Calu3 (cell line): ENCODE data around the gene KIF23. TPM values are rescaled to one million over a fixed set of nuclear protein-coding genes. Genes with fewer than 3 reads are reported as not detected.

ENCODE experiments used
- BruUV-seq: library from RNA; stranded (reverse); fragments of 400-500 nt; replicated peaks from 2 replicates; lab custom pipeline; 2021; lab: Mats Ljungman, UMichigan
- CTCF ChIA-PET: fragments of 300-600 bp; sonication (Branson Sonifier 250); formaldehyde crosslinking; loops from one replicate; lab custom pipeline; 2022; ENCODE audit warnings: antibody characterized with exemption; lab: Charles Lee
- DNase-seq: peaks from one replicate; pipeline ENCODE4 v3.0.0; 2022
- H3K27ac Mint-ChIP-seq: one replicate; pipeline ENCODE4 v1.8.0; 2022; ENCODE audit warnings: mixed read lengths; ENCODE audit not compliant: unreplicated experiment
- H3K27me3 Mint-ChIP-seq: one replicate; pipeline ENCODE4 v1.8.0; 2022; ENCODE audit warnings: mixed read lengths; ENCODE audit not compliant: unreplicated experiment
- H3K36me3 Mint-ChIP-seq: one replicate; pipeline ENCODE4 v1.8.0; 2022; ENCODE audit warnings: mild to moderate bottlenecking, moderate library complexity, mixed read lengths; ENCODE audit not compliant: insufficient read depth, unreplicated experiment
- H3K4me1 Mint-ChIP-seq: one replicate; pipeline ENCODE4 v1.8.0; 2022; ENCODE audit warnings: mild to moderate bottlenecking, low read depth, mixed read lengths; ENCODE audit not compliant: unreplicated experiment
- H3K4me3 Mint-ChIP-seq: one replicate; pipeline ENCODE4 v1.8.0; 2022; ENCODE audit warnings: mild to moderate bottlenecking, low read depth, moderate library complexity, mixed read lengths; ENCODE audit not compliant: unreplicated experiment
- H3K9me3 Mint-ChIP-seq: one replicate; pipeline ENCODE4 v1.8.0; 2022; ENCODE audit warnings: low read depth, mixed read lengths; ENCODE audit not compliant: unreplicated experiment
- CTCF ChIP-seq: fragments of 200-600 bp; IDR thresholded peaks from one replicate; pipeline ENCODE4 v1.8.0; 2022; ENCODE audit warnings: antibody characterized with exemption; ENCODE audit not compliant: unreplicated experiment
- intact Hi-C: fragments of 100-400 bp; cut with micrococcal nuclease; formaldehyde crosslinking; loops from one replicate; pipeline ENCODE4 v1.10.0; 2022; ENCODE audit not compliant: unreplicated experiment
- total RNA-seq: library from RNA; stranded (reverse); gene quantifications from 2 replicates; pipeline ENCODE4 v1.2.3, GENCODE V29; 2022

KIF23 gene
- total RNA-seq, 1 experiment from 2014 or later = 108 TPM

GRCh38 chr15:69435985-69436384 is 21.8 kb downstream of the KIF23 start:
- peaks cover 8% of the 10 kb centered on the region for H3K4me1 Mint-ChIP-seq

GRCh38 chr15:69436951-69437350 is 22.8 kb downstream of the KIF23 start:
- Mint-ChIP-seq H3K4me3 (no peak overlapping the region), H3K36me3 (peaks cover 66% of the 10 kb centered on the region), H3K27ac (no peak overlapping the region), H3K9me3 (no peaks in the 10 kb centered on the region), H3K4me1 (peaks cover 4% of the 10 kb centered on the region), H3K27me3 (no peaks in the 10 kb centered on the region)
- DNase-seq = no peak
- BruUV-seq = no TSS peak
- intact Hi-C loops = no loop called here
- no peak for TF ChIP-seq CTCF
- CTCF ChIA-PET = interaction anchor here (0.7 kb wide), 1 partner anchor 875 kb away, joined by 4 read pairs; no protein-coding TSS in a partner anchor

More at GRCh38 chr15:69435985-69436384, 21.8 kb downstream of the KIF23 start:
- no peak overlapping the region for H3K27ac Mint-ChIP-seq
- peaks cover 58% of the 10 kb centered on the region for H3K36me3 Mint-ChIP-seq
- no peak for TF ChIP-seq CTCF
- no peaks in the 10 kb centered on the region for H3K27me3 Mint-ChIP-seq
- intact Hi-C loops = no loop called here
- H3K9me3 Mint-ChIP-seq = no peaks in the 10 kb centered on the region
- no peak overlapping the region for H3K4me3 Mint-ChIP-seq
- CTCF ChIA-PET = no interaction called here
- BruUV-seq = no TSS peak
- no peak for DNase-seq

DNA sequence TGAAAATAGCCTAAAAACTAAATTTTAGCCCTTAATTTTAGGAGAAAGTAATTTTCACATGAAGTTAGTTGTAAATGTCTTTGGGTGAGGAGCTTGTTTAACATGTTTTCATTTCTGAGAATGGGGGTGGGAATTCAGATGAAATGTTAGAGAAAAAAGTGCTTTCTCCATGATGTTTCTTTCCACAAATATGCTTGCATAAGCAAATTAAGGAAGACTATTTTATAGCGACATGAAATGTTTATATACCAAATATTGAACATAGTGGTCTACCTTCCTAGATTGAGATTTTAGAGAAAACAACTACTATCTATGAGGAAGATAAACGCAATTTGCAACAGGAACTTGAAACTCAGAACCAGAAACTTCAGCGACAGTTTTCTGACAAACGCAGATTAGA is 25.5 kb downstream of the KIF23 start:
- TF ChIP-seq CTCF = no peak
- Mint-ChIP-seq H3K4me1 (no peaks in the 10 kb centered on the region), H3K36me3 (peaks cover 73% of the 10 kb centered on the region), H3K27me3 (no peaks in the 10 kb centered on the region), H3K27ac (no peak overlapping the region), H3K9me3 (no peaks in the 10 kb centered on the region), H3K4me3 (no peak overlapping the region)
- intact Hi-C loops = no loop called here
- BruUV-seq = no TSS peak
- no peak for DNase-seq
- CTCF ChIA-PET = no interaction called here

DNA sequence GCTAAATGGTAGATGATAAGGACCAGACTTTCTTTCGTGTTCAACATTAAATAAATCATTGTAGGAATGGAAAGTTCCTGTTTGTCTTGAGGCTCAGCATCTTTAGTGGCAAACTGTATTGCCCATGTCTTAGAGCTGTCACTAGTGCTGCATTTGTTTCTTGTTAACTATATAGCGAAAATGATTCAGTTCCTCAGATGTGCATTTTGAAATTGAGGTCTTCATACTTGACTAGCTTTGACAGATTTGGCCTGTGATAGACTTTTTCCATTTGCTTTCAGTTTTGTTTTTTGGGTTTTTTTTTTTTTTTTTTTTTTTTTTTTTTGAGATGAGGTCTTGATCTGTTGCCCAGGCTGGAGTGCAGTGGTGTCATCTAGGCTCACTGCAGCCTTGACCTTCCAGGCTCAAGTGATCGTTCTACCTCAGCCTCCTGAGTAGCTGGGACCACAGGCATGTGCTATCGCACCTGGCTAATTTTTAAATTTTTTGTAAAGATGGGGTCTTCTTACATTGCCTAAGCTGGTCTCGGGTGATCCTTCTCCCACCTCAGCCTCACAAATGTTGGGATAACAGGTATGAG is 29.0 kb downstream of the KIF23 start:
- Mint-ChIP-seq H3K36me3 (peaks cover 62% of the 10 kb centered on the region), H3K27me3 (no peaks in the 10 kb centered on the region), H3K4me1 (no peaks in the 10 kb centered on the region), H3K27ac (no peak overlapping the region), H3K4me3 (no peak overlapping the region), H3K9me3 (no peaks in the 10 kb centered on the region)
- intact Hi-C loops = no loop called here
- no peak for TF ChIP-seq CTCF
- no TSS peak for BruUV-seq
- no peak for DNase-seq
- CTCF ChIA-PET = interaction anchor here (0.6 kb wide), 2 partner anchors 845 to 1469 kb away, joined by 3 read pairs; no protein-coding TSS in a partner anchor
